ENCODE data around the gene MYH6. TPM values are rescaled to one million over a fixed set of nuclear protein-coding genes. Genes with fewer than 3 reads are reported as not detected.
"Not testable (repeated sequence)": the region's sequence is repeated elsewhere in the genome, so short reads cannot be mapped to it uniquely, and the experiment has no call there.

Gene MYH6
- total RNA-seq, 2 experiments from 2014 or later: 0.23 to 1.0 TPM

DNA sequence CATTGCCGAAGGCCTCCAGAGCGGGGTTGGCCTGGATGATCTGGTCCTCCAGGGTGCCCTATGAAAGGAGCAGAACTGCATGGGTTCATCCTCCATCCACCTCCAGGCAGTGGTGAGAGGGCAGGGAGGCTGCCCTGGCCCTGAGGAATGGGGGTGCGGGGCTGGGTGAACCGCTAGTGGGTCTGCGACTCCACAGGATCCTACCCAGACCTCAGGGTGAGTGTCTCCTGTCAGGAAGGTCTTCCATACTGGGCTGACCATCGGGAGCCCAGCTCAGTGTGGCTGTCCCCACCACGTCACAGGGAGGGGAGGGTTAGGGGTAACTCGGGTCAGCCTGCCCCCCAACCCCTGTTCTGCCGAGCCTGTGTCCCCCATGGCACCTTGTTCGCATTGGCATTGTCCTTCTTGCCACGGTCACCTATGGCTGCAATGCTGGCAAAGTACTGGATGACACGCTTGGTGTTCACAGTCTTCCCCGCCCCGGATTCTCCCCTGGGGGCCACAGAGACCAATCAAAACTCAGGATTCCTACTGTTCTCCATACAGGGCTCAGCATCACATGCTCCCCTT lies 3.7 kb downstream of the MYH6 start:
- H3K9me3 Mint-ChIP-seq (ENCODE audit: low read depth): no peaks in the 10 kb centered on the region
- ATAC-seq (no peak), DNase-seq (no peak)
- no peaks in the 10 kb centered on the region for H3K36me3 Mint-ChIP-seq
- H3K4me3 Mint-ChIP-seq: no peak overlapping the region
- no peak overlapping the region for H3K27ac Mint-ChIP-seq
- H3K27me3 Mint-ChIP-seq: peaks cover 3% of the 10 kb centered on the region
- peaks cover 4% of the 10 kb centered on the region for H3K4me1 Mint-ChIP-seq
- CTCF ChIA-PET: no interaction called here

- Mint-ChIP-seq H3K27me3 (peaks cover 3% of the 10 kb centered on the region), H3K4me1 (no peaks in the 10 kb centered on the region), H3K36me3 (no peaks in the 10 kb centered on the region), H3K9me3 (ENCODE audit: low read depth) (no peaks in the 10 kb centered on the region), H3K4me3 (no peak overlapping the region), H3K27ac (no peak overlapping the region)
- CTCF ChIA-PET: no interaction called here
- ATAC-seq (no peak), DNase-seq (no peak)
These were observed 4.2 kb downstream of the MYH6 start for GRCh38 chr14:23403908-23404307.

DNA sequence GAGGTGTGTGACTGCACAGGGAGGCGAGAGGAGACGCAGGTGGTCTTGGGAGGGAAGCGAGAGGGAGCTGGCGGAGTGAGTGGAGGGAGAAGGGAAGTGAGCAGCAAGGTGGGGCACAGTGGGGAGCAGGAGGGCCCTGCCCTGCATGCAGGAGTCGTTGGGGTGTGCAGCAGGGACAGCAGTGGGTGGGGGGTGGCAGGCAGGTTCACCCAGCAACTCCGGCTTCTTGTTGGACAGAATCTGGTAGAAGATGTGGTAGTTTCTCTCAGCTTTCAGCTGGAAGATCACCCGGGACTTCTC lies 5.0 kb downstream of the MYH6 start:
- CTCF ChIA-PET: no interaction called here
- H3K4me3 Mint-ChIP-seq: no peak overlapping the region
- no peak for DNase-seq
- H3K27me3 Mint-ChIP-seq: peaks cover 3% of the 10 kb centered on the region
- H3K27ac Mint-ChIP-seq: no peak overlapping the region
- ATAC-seq: no peak
- H3K4me1 Mint-ChIP-seq: no peaks in the 10 kb centered on the region
- no peaks in the 10 kb centered on the region for H3K9me3 Mint-ChIP-seq (ENCODE audit: low read depth)
- no peaks in the 10 kb centered on the region for H3K36me3 Mint-ChIP-seq

GRCh38 chr14:23402296-23403138 lies 5.6 kb downstream of the MYH6 start:
- Mint-ChIP-seq H3K27ac (no peak overlapping the region), H3K9me3 (ENCODE audit: low read depth) (no peaks in the 10 kb centered on the region), H3K27me3 (no peaks in the 10 kb centered on the region), H3K4me1 (no peaks in the 10 kb centered on the region), H3K4me3 (no peak overlapping the region), H3K36me3 (no peaks in the 10 kb centered on the region)
- DNase-seq (no peak), ATAC-seq (no peak)
- CTCF ChIA-PET: no interaction called here

GRCh38 chr14:23401291-23401690 lies 6.8 kb downstream of the MYH6 start:
- Mint-ChIP-seq H3K27ac (no peak overlapping the region), H3K27me3 (peaks cover under 1% of the 10 kb centered on the region)
- ATAC-seq: no peak

DNA sequence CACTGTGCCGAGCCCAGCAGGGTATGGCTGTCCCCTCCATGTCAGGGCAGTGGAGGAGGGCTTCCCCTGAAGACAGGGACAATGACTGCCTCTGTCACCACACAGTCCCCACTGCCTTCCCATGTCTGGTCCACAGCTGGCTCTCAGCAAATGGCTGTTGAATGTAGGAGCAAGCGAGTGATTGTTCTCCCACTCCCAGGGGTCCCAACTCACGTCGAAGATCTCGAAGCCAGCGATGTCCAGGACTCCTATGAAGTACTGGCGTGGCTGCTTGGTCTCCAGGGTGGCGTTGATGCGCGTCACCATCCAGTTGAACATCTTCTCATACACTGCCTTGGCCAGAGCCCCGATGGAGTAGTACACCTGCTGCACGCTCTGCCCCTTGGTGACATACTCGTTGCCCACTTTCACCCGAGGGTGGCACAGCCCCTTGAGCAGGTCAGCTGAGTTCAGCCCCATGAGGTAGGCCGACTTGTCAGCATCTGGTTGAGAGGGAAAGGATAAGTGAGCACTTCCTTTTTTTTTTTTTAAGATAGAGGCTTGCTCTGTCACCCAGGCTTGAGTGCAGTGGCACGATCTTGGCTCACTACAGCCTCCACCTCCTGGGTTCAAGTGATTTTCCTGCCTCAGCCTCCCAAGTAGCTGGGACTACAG lies 7.5 kb downstream of the MYH6 start:
- not testable (repeated sequence) for H3K27ac Mint-ChIP-seq; H3K4me3 Mint-ChIP-seq; H3K4me1 Mint-ChIP-seq; H3K36me3 Mint-ChIP-seq; H3K27me3 Mint-ChIP-seq; DNase-seq; ATAC-seq; H3K9me3 Mint-ChIP-seq (ENCODE audit: low read depth)
- CTCF ChIA-PET: interaction anchor here (0.6 kb wide), 1 partner anchor 412 kb away, joined by 3 read pairs; no protein-coding TSS in a partner anchor

More at GRCh38 chr14:23401291-23401690, 6.8 kb downstream of the MYH6 start:
- H3K4me1 Mint-ChIP-seq: no peaks in the 10 kb centered on the region
- H3K4me3 Mint-ChIP-seq: no peak overlapping the region
- CTCF ChIA-PET: no interaction called here
- no peak for DNase-seq
- H3K9me3 Mint-ChIP-seq (ENCODE audit: low read depth): no peaks in the 10 kb centered on the region
- H3K36me3 Mint-ChIP-seq: no peaks in the 10 kb centered on the region

DNA sequence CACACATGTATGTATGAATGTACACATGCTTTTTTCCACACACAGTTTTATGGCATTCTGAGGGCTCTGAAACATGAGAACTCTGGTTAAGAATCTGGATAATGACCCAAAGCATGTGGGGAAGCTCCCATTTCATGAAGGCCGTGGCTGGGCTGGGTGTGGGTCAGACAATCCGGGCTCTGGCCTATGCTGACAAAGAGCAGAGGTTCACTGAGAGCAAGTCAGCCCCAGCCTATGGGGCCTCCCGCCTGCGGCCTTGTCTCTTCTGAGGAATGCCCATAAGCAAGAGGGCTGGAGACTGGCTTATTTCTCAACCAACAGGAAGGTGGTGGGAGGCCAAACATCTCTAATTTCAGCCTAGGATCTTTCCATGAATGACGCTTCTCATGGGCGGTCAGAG lies 8.5 kb downstream of the MYH6 start:
- ATAC-seq (no peak), DNase-seq (no peak)
- no peak overlapping the region for H3K4me3 Mint-ChIP-seq
- CTCF ChIA-PET: no interaction called here
- H3K9me3 Mint-ChIP-seq (ENCODE audit: low read depth): no peaks in the 10 kb centered on the region
- H3K36me3 Mint-ChIP-seq: no peaks in the 10 kb centered on the region
- no peak overlapping the region for H3K27ac Mint-ChIP-seq
- no peaks in the 10 kb centered on the region for H3K4me1 Mint-ChIP-seq
- peaks cover 3% of the 10 kb centered on the region for H3K27me3 Mint-ChIP-seq

DNA sequence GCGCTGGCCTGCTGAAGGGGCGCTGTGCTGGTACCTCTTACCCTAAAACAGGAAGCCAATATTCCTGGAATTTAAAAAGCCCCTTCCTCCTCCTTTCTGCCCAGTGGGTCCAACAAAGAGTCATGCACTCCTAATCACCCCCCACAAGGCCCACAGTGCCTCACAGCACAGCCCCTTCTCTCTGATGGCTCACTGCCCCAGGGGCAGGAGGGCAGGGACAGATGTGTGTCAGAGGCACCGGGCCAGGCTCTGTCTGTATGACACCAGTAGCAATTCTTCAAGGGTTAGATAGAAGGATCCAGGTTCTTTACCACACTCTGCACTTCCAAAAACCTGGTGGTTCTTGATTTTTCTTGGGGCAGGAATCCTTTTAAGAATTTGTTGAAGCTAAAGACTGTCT lies 8.9 kb downstream of the MYH6 start:
- CTCF ChIA-PET: no interaction called here
- ATAC-seq (no peak), DNase-seq (no peak)
- Mint-ChIP-seq H3K4me1 (no peaks in the 10 kb centered on the region), H3K27me3 (peaks cover 3% of the 10 kb centered on the region), H3K27ac (no peak overlapping the region), H3K9me3 (ENCODE audit: low read depth) (no peaks in the 10 kb centered on the region), H3K4me3 (no peak overlapping the region), H3K36me3 (no peaks in the 10 kb centered on the region)

- DNase-seq: no peak
- Mint-ChIP-seq H3K27ac (no peak overlapping the region), H3K27me3 (peaks cover 9% of the 10 kb centered on the region), H3K9me3 (ENCODE audit: low read depth) (no peaks in the 10 kb centered on the region), H3K36me3 (no peaks in the 10 kb centered on the region), H3K4me1 (no peaks in the 10 kb centered on the region), H3K4me3 (no peak overlapping the region)
- ATAC-seq: no peak
- CTCF ChIA-PET: no interaction called here
These were observed 9.7 kb downstream of the MYH6 start for GRCh38 chr14:23398348-23398747.

- no peaks in the 10 kb centered on the region for H3K4me1 Mint-ChIP-seq
- no peak overlapping the region for H3K27ac Mint-ChIP-seq
- H3K4me3 Mint-ChIP-seq: no peak overlapping the region
- CTCF ChIA-PET: interaction anchor here (0.8 kb wide), 1 partner anchor 17 kb away, joined by 3 read pairs; no protein-coding TSS in a partner anchor
- H3K27me3 Mint-ChIP-seq: peaks cover 9% of the 10 kb centered on the region
- no peaks in the 10 kb centered on the region for H3K36me3 Mint-ChIP-seq
- no peaks in the 10 kb centered on the region for H3K9me3 Mint-ChIP-seq (ENCODE audit: low read depth)
- DNase-seq (no peak), ATAC-seq (no peak)
These were observed 11.2 kb downstream of the MYH6 start for GRCh38 chr14:23396781-23397407.

- ATAC-seq (no peak), DNase-seq (no peak)
- H3K36me3 Mint-ChIP-seq: no peaks in the 10 kb centered on the region
- no peaks in the 10 kb centered on the region for H3K4me1 Mint-ChIP-seq
- CTCF ChIA-PET: interaction anchor here (0.8 kb wide), 1 partner anchor 16 kb away, joined by 3 read pairs; no protein-coding TSS in a partner anchor
- H3K27me3 Mint-ChIP-seq: peaks cover 9% of the 10 kb centered on the region
- no peak overlapping the region for H3K27ac Mint-ChIP-seq
- H3K4me3 Mint-ChIP-seq: no peak overlapping the region
- H3K9me3 Mint-ChIP-seq (ENCODE audit: low read depth): no peaks in the 10 kb centered on the region
These were observed 11.9 kb downstream of the MYH6 start for GRCh38 chr14:23396126-23396525.

GRCh38 chr14:23392613-23393012 lies 15.5 kb downstream of the MYH6 start:
- no peak for ATAC-seq
- CTCF ChIA-PET: interaction anchor here (1.8 to 2.7 kb wide), 2 partner anchors 13 kb away, joined by 9 to 10 read pairs; no protein-coding TSS in a partner anchor
- DNase-seq: no peak
- Mint-ChIP-seq H3K27me3 (peaks cover 13% of the 10 kb centered on the region), H3K36me3 (no peaks in the 10 kb centered on the region), H3K27ac (no peak overlapping the region), H3K4me3 (no peak overlapping the region), H3K9me3 (ENCODE audit: low read depth) (no peaks in the 10 kb centered on the region), H3K4me1 (no peaks in the 10 kb centered on the region)

GRCh38 chr14:23389871-23390270 lies 18.2 kb downstream of the MYH6 start:
- CTCF ChIA-PET: interaction anchor here (2.7 kb wide), 1 partner anchor 10 kb away, joined by 9 read pairs; no protein-coding TSS in a partner anchor
- H3K4me3 Mint-ChIP-seq; ATAC-seq; H3K27ac Mint-ChIP-seq; H3K36me3 Mint-ChIP-seq; H3K4me1 Mint-ChIP-seq; DNase-seq; H3K9me3 Mint-ChIP-seq (ENCODE audit: low read depth): not testable (repeated sequence)
- peaks cover 10% of the 10 kb centered on the region for H3K27me3 Mint-ChIP-seq

Measured in activated CD8-positive, alpha-beta memory T cell treated with anti-CD3 and anti-CD28 coated beads, Interleukin-2, amount 10 ng/mL, durations not matched to agents 7 days and 5 days (primary cell).